Measurements from ENCODE around the gene CIART. TPM values are rescaled to one million over a fixed set of nuclear protein-coding genes. Genes with fewer than 3 reads are reported as not detected.

Gene CIART
- total and polyA plus RNA-seq, 5 experiments from 2014 or later: 0.74 to 1.8 (median 1.0) TPM

- POLR2A ChIA-PET: interaction anchor here (1.2 kb wide), 1 partner anchor 350 kb away, joined by 3 read pairs; a partner anchor contains a TSS
- H3K4me3 Mint-ChIP-seq: peak overlapping the region in 5 of 10 donors; percentile 8 to 59 (median 19)
- ATAC-seq (no peak), DNase-seq (no peak)
- no peaks in the 10 kb centered on the region for H3K36me3 Mint-ChIP-seq
- peak overlapping the region in 1 of 10 donors; percentile 60 for H3K27ac Mint-ChIP-seq
- no peaks in the 10 kb centered on the region for H3K27me3 Mint-ChIP-seq
- H3K9me3 Mint-ChIP-seq: no peaks in the 10 kb centered on the region
- H3K4me1 Mint-ChIP-seq: peaks cover 11 to 21% (median 18%) of the 10 kb centered on the region in 4 donors
Measured at GRCh38 chr1:150237746-150238145, 44.6 kb upstream of the CIART start.

DNA sequence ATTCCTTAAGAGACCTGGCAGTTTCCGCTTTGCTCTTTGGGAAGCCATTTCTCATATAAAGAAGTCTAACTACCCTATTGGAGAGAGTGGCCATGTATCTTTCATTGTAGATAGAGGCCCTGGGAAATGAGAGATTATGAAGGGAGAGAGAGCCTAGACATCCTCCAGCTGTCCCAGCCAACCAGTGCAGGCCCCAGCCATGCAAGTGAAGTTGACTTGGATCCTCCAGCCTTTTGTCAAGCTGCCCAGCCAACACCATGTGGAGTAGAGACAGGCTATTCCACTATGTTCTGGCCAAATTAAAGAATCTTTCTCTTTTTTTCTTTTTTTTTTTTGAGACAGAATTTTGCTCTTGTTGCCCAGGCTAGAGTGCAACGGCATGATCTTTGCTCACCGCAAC, 39.4 kb upstream of the CIART start:
- H3K9me3 Mint-ChIP-seq: no peaks in the 10 kb centered on the region
- no peak for ATAC-seq
- no peak overlapping the region for H3K4me3 Mint-ChIP-seq
- POLR2A ChIA-PET: interaction anchor here (0.6 kb wide), 2 partner anchors 52 to 250 kb away, joined by 3 to 6 read pairs; no protein-coding TSS in a partner anchor
- H3K27ac Mint-ChIP-seq: no peak overlapping the region
- DNase-seq: no peak
- H3K36me3 Mint-ChIP-seq: no peaks in the 10 kb centered on the region
- no peaks in the 10 kb centered on the region for H3K4me1 Mint-ChIP-seq
- peaks cover 0 to 2% (median 0%) of the 10 kb centered on the region in 5 donors for H3K27me3 Mint-ChIP-seq

GRCh38 chr1:150249936-150250335, 32.4 kb upstream of the CIART start:
- POLR2A ChIA-PET: no interaction called here
- no peak overlapping the region for H3K27ac Mint-ChIP-seq

GRCh38 chr1:150256198-150256553, 26.2 kb upstream of the CIART start:
- H3K36me3 Mint-ChIP-seq: no peaks in the 10 kb centered on the region
- H3K27me3 Mint-ChIP-seq: peaks cover 7 to 35% (median 33%) of the 10 kb centered on the region in 5 donors
- ATAC-seq (peak in 1 of 2 donors; percentile 9), DNase-seq (no peak)
- POLR2A ChIA-PET: interaction anchor here (0.6 to 2.6 kb wide), 7 partner anchors 10 to 25 kb away, joined by 3 to 11 read pairs (median 4); partner anchors contain the start of gene APH1A
- H3K4me1 Mint-ChIP-seq: peaks cover 10 to 24% (median 17%) of the 10 kb centered on the region in 4 donors
- no peaks in the 10 kb centered on the region for H3K9me3 Mint-ChIP-seq
- H3K4me3 Mint-ChIP-seq: peak overlapping the region; percentile 16 to 88 (median 76)
- peak overlapping the region in 2 of 10 donors; percentile 19 to 26 for H3K27ac Mint-ChIP-seq

More at GRCh38 chr1:150249936-150250335, 32.4 kb upstream of the CIART start:
- no peak for ATAC-seq
- no peaks in the 10 kb centered on the region for H3K9me3 Mint-ChIP-seq
- H3K36me3 Mint-ChIP-seq: no peaks in the 10 kb centered on the region
- H3K4me3 Mint-ChIP-seq: no peak overlapping the region
- H3K27me3 Mint-ChIP-seq: peaks cover 0 to 6% (median 2%) of the 10 kb centered on the region in 5 donors
- no peaks in the 10 kb centered on the region for H3K4me1 Mint-ChIP-seq
- DNase-seq: no peak

GRCh38 chr1:150256554-150257341, 25.6 kb upstream of the CIART start:
- DNase-seq: no peak
- peaks cover 6 to 35% (median 33%) of the 10 kb centered on the region in 5 donors for H3K27me3 Mint-ChIP-seq
- no peaks in the 10 kb centered on the region for H3K9me3 Mint-ChIP-seq
- ATAC-seq: no peak
- H3K36me3 Mint-ChIP-seq: no peaks in the 10 kb centered on the region
- peaks cover 10 to 24% (median 17%) of the 10 kb centered on the region in 4 donors for H3K4me1 Mint-ChIP-seq
- peak overlapping the region in 4 of 10 donors; percentile 12 to 65 (median 30) for H3K4me3 Mint-ChIP-seq
- POLR2A ChIA-PET: interaction anchor here (0.6 to 2.6 kb wide), 6 partner anchors 9 to 25 kb away, joined by 3 to 11 read pairs (median 4); partner anchors contain the start of gene APH1A
- H3K27ac Mint-ChIP-seq: peak overlapping the region in 3 of 10 donors; percentile 44 to 68 (median 52)

GRCh38 chr1:150257624-150258585, 24.4 kb upstream of the CIART start, which contains the start of gene CA14:
CA14 (plus strand) TSS chr1:150257774; CDS start chr1:150258129, 355 bp downstream.
- H3K27me3 Mint-ChIP-seq: peaks cover 6 to 35% (median 33%) of the 10 kb centered on the region in 5 donors
- H3K27ac Mint-ChIP-seq: peak within 1 kb of the TSS in 5 of 10 donors; percentile 44 to 80 (median 73)
- H3K9me3 Mint-ChIP-seq: no peaks in the 10 kb centered on the region

DNA sequence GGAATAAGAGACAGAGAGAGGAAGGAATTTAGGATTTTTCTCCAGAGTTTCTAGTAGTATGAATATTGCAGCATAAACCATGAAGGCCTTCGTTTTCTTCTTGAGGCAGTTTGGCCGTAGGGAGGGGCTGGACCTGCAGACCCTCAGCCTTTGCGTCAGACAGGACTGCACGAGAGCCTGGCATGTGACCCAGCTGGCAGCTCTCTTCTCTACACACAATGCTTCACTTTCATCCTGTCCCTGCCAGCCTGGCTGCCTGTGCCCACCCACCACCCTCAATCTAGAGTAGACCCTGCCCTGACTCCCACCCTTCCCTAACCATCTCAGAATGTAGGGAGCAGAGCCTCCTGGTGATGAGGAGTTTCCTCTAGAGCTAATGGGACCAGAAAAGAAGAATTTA, 23.1 kb upstream of the CIART start:
- Mint-ChIP-seq H3K9me3 (no peaks in the 10 kb centered on the region), H3K4me1 (peaks cover 10 to 24% (median 18%) of the 10 kb centered on the region in 4 donors), H3K27ac (peak overlapping the region in 1 of 10 donors; percentile 40), H3K27me3 (peaks cover 6 to 35% (median 28%) of the 10 kb centered on the region in 5 donors), H3K36me3 (no peaks in the 10 kb centered on the region), H3K4me3 (no peak overlapping the region)
- ATAC-seq: no peak
- DNase-seq: no peak
- POLR2A ChIA-PET: interaction anchor here (0.6 to 0.8 kb wide), 2 partner anchors 10 to 109 kb away, joined by 4 read pairs; partner anchors contain the start of gene APH1A

More at GRCh38 chr1:150257624-150258585, 24.4 kb upstream of the CIART start, which contains the start of gene CA14:
- H3K4me3 Mint-ChIP-seq: peak within 1 kb of the TSS in 3 of 10 donors; percentile 12 to 38 (median 22)
- H3K4me1 Mint-ChIP-seq: peaks cover 10 to 24% (median 18%) of the 10 kb centered on the region in 4 donors
- no peak for DNase-seq
- no peaks in the 10 kb centered on the region for H3K36me3 Mint-ChIP-seq
- POLR2A ChIA-PET: interaction anchor here (0.6 to 2.6 kb wide), 3 partner anchors 11 to 877 kb away, joined by 3 to 11 read pairs (median 5); partner anchors contain the start of gene APH1A
- ATAC-seq: no peak

DNA sequence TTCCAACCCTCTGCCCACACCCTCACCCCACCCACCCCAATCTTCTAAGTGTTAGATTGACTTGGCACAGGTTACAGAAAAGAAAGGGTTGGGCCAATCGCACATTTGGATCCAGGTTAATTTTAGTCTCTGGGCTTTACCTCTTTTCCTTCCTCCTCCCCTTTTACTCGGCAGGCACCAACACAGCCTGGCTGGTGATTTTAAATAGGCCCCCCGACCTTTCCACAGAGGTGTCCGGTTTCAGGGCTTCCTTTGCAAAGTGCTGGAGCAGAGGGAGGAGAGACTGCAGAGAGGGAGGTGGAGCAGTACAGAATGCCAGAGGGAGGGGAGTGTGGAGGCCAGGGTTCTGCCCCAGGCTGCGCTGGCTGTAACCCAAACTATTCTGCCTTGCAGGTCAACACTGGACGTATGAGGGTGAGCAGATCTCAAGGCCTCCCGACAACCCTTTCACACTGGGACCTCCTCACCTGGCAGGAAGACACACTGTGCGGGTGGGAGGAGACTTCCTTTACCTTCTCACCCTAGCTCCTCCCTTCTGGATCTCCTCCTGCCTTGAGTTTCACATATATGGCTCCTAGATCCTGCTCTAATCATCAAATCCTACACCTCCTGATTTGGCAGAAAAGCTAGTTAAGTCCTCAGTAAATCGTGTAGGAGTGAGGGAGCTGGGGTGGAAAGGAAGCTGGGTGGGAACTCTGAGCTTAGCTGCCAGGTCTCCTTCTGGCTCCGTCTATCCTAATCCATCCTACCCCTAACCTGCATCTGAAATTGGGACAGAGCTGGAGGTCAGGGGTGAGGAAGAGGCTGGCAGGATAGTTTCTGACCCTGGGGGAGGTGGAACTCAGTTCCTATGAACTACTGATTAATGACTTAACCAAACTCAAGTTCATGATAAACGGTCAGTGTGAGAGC, 22.3 kb upstream of the CIART start:
- Mint-ChIP-seq H3K36me3 (peaks cover 0 to 7% (median 0%) of the 10 kb centered on the region in 3 donors), H3K4me3 (no peak overlapping the region), H3K4me1 (peaks cover 10 to 24% (median 18%) of the 10 kb centered on the region in 4 donors), H3K9me3 (no peaks in the 10 kb centered on the region), H3K27me3 (peaks cover 6 to 35% (median 28%) of the 10 kb centered on the region in 5 donors), H3K27ac (no peak overlapping the region)
- POLR2A ChIA-PET: interaction anchor here (0.6 to 1.2 kb wide), 4 partner anchors 9 to 108 kb away, joined by 4 to 5 read pairs (median 4); partner anchors contain the start of gene APH1A
- DNase-seq (no peak), ATAC-seq (no peak)

GRCh38 chr1:150261367-150261766, 21.0 kb upstream of the CIART start:
- H3K4me1 Mint-ChIP-seq: peaks cover 3 to 18% (median 8%) of the 10 kb centered on the region in 4 donors

GRCh38 chr1:150262388-150263320, 19.7 kb upstream of the CIART start:
- ATAC-seq (peak in 1 of 2 donors; percentile 35), DNase-seq (no peak)
- no peaks in the 10 kb centered on the region for H3K9me3 Mint-ChIP-seq
- peak overlapping the region in 9 of 10 donors; percentile 26 to 84 (median 66) for H3K27ac Mint-ChIP-seq
- peaks cover 0 to 32% (median 2%) of the 10 kb centered on the region in 3 donors for H3K36me3 Mint-ChIP-seq
- peaks cover 2 to 14% (median 7%) of the 10 kb centered on the region in 5 donors for H3K27me3 Mint-ChIP-seq
- peaks cover 5 to 18% (median 15%) of the 10 kb centered on the region in 4 donors for H3K4me1 Mint-ChIP-seq
- POLR2A ChIA-PET: interaction anchor here (0.5 to 0.9 kb wide), 2 partner anchors 10 to 57 kb away, joined by 3 to 4 read pairs; partner anchors contain the start of gene C1orf54
- H3K4me3 Mint-ChIP-seq: no peak overlapping the region

More at GRCh38 chr1:150261367-150261766, 21.0 kb upstream of the CIART start:
- Mint-ChIP-seq H3K36me3 (peaks cover 0 to 20% (median 2%) of the 10 kb centered on the region in 3 donors), H3K27ac (peak overlapping the region in 1 of 10 donors; percentile 75), H3K4me3 (no peak overlapping the region), H3K9me3 (no peaks in the 10 kb centered on the region), H3K27me3 (peaks cover 2 to 27% (median 20%) of the 10 kb centered on the region in 5 donors)
- DNase-seq: no peak
- POLR2A ChIA-PET: interaction anchor here (1.2 kb wide), 1 partner anchor 8 kb away, joined by 5 read pairs; the partner anchor contains the start of gene APH1A
- ATAC-seq: no peak
